ENCODE results near the gene DMXL1.

- TF ChIP-seq, protein P1, sequence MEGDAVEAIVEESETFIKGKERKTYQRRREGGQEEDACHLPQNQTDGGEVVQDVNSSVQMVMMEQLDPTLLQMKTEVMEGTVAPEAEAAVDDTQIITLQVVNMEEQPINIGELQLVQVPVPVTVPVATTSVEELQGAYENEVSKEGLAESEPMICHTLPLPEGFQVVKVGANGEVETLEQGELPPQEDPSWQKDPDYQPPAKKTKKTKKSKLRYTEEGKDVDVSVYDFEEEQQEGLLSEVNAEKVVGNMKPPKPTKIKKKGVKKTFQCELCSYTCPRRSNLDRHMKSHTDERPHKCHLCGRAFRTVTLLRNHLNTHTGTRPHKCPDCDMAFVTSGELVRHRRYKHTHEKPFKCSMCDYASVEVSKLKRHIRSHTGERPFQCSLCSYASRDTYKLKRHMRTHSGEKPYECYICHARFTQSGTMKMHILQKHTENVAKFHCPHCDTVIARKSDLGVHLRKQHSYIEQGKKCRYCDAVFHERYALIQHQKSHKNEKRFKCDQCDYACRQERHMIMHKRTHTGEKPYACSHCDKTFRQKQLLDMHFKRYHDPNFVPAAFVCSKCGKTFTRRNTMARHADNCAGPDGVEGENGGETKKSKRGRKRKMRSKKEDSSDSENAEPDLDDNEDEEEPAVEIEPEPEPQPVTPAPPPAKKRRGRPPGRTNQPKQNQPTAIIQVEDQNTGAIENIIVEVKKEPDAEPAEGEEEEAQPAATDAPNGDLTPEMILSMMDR (tag by site-specific recombination; IDR thresholded peaks at IDR 0.05), result no peak
- TF ChIP-seq ZNF350 (tag by site-specific recombination; IDR thresholded peaks at IDR 0.05) (no peak), KLF16 (tag by site-specific recombination; IDR thresholded peaks at IDR 0.05) (no peak), ZNF175 (tag by site-specific recombination; IDR thresholded peaks at IDR 0.05) (no peak), ZNF660 (tag by site-specific recombination; IDR thresholded peaks at IDR 0.05) (no peak), SALL2 (tag by site-specific recombination; IDR thresholded peaks at IDR 0.05; ENCODE audit: borderline replicate concordance) (no peak), ZNF24 (tag by site-specific recombination; IDR thresholded peaks at IDR 0.05) (no peak)
- TF ChIP-seq, protein P2, sequence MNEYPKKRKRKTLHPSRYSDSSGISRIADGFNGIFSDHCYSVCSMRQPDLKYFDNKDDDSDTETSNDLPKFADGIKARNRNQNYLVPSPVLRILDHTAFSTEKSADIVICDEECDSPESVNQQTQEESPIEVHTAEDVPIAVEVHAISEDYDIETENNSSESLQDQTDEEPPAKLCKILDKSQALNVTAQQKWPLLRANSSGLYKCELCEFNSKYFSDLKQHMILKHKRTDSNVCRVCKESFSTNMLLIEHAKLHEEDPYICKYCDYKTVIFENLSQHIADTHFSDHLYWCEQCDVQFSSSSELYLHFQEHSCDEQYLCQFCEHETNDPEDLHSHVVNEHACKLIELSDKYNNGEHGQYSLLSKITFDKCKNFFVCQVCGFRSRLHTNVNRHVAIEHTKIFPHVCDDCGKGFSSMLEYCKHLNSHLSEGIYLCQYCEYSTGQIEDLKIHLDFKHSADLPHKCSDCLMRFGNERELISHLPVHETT (tag by site-specific recombination; IDR thresholded peaks at IDR 0.05), result no peak
- TF ChIP-seq, protein P3, sequence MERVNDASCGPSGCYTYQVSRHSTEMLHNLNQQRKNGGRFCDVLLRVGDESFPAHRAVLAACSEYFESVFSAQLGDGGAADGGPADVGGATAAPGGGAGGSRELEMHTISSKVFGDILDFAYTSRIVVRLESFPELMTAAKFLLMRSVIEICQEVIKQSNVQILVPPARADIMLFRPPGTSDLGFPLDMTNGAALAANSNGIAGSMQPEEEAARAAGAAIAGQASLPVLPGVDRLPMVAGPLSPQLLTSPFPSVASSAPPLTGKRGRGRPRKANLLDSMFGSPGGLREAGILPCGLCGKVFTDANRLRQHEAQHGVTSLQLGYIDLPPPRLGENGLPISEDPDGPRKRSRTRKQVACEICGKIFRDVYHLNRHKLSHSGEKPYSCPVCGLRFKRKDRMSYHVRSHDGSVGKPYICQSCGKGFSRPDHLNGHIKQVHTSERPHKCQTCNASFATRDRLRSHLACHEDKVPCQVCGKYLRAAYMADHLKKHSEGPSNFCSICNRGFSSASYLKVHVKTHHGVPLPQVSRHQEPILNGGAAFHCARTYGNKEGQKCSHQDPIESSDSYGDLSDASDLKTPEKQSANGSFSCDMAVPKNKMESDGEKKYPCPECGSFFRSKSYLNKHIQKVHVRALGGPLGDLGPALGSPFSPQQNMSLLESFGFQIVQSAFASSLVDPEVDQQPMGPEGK (tag by site-specific recombination; IDR thresholded peaks at IDR 0.05), result no peak
Observed at GRCh38 chr5:119264186-119264585, 193.3 kb downstream of the DMXL1 start.

Data from HEK293 (cell line).